Smooth muscle cell of the brain vasculature (primary cell): Measurements from ENCODE around the gene SH3D19.

Experiments
- DNase-seq: peaks from one replicate; pipeline ENCODE4 v3.0.0-alpha.2; 2012; ENCODE audit warnings: low read depth, low spot score

The SH3D19 gene

GRCh38 chr4:151198748-151199147, 126.7 kb downstream of the SH3D19 start:
- no peak for DNase-seq

- no peak for DNase-seq
Measured at GRCh38 chr4:151197247-151197646, 128.2 kb downstream of the SH3D19 start.

GRCh38 chr4:151195801-151196200, 129.6 kb downstream of the SH3D19 start:
- no peak for DNase-seq

GRCh38 chr4:151193414-151193813, 132.0 kb downstream of the SH3D19 start:
- no peak for DNase-seq

- DNase-seq, result no peak
Measured at GRCh38 chr4:151192556-151193235, 132.7 kb downstream of the SH3D19 start.

- peak; percentile 78 for DNase-seq
Measured at GRCh38 chr4:151184523-151185458, 140.6 kb downstream of the SH3D19 start.

- no peak for DNase-seq
Measured at GRCh38 chr4:151182455-151182996, 142.9 kb downstream of the SH3D19 start.

GRCh38 chr4:151176685-151177084, 148.7 kb downstream of the SH3D19 start:
- no peak for DNase-seq

- no peak for DNase-seq
Measured at GRCh38 chr4:151175754-151176631, 149.4 kb downstream of the SH3D19 start.

- DNase-seq, result no peak
Measured at GRCh38 chr4:151175233-151175632, 150.2 kb downstream of the SH3D19 start.

GRCh38 chr4:151174784-151175183, 150.6 kb downstream of the SH3D19 start:
- no peak for DNase-seq

- no peak for DNase-seq
Measured at GRCh38 chr4:151173871-151174270, 151.5 kb downstream of the SH3D19 start.

- no peak for DNase-seq
Measured at GRCh38 chr4:151169900-151170299, 155.5 kb downstream of the SH3D19 start.

GRCh38 chr4:151169223-151169622, 156.2 kb downstream of the SH3D19 start:
- DNase-seq, result peak; percentile 87

GRCh38 chr4:151167561-151167960, 157.8 kb downstream of the SH3D19 start:
- no peak for DNase-seq

GRCh38 chr4:151166636-151167035, 158.8 kb downstream of the SH3D19 start:
- DNase-seq, result no peak

GRCh38 chr4:151165205-151166000, 160.0 kb downstream of the SH3D19 start:
- DNase-seq, result peak; percentile 67

GRCh38 chr4:151163855-151164254, 161.6 kb downstream of the SH3D19 start:
- DNase-seq, result no peak

GRCh38 chr4:151158979-151159378, 166.4 kb downstream of the SH3D19 start:
- no peak for DNase-seq

- no peak for DNase-seq
Measured at GRCh38 chr4:151157543-151157942, 167.9 kb downstream of the SH3D19 start.

GRCh38 chr4:151153585-151153984, 171.8 kb downstream of the SH3D19 start:
- no peak for DNase-seq
